Subcutaneous adipose tissue (tissue), 4 donors: Measurements from ENCODE around the gene GATD1. TPM values are rescaled to one million over a fixed set of nuclear protein-coding genes. Genes with fewer than 3 reads are reported as not detected.

Experiments
- CTCF ChIP-seq: fragments of 450-650 bp; IDR thresholded peaks from one replicate; pipeline ENCODE4 v1.5.1; 2016; ENCODE audit warnings: low read depth, mild to moderate bottlenecking, control low read depth, antibody characterized with exemption, moderate library complexity
- total RNA-seq, 4 donors: library from RNA; depleted of rRNA; stranded (reverse); fragments of >200 nt; gene quantifications; one replicate each; pipeline ENCODE4 v1.1.0, GENCODE V29; 2016

GATD1 gene, protein sequence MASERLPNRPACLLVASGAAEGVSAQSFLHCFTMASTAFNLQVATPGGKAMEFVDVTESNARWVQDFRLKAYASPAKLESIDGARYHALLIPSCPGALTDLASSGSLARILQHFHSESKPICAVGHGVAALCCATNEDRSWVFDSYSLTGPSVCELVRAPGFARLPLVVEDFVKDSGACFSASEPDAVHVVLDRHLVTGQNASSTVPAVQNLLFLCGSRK
- total RNA-seq: 10 to 100 TPM in 3 of 4 donors, 1 to 10 TPM in 1; 7.1 to 22.8 (median 14.9) TPM

- no peak for TF ChIP-seq CTCF
Observed at GRCh38 chr11:777288-778255, at the start of gene GATD1. Gene GATD1 (minus strand): TSS chr11:777487. CDS start chr11:777462, 25 bp downstream.

GRCh38 chr11:826836-827145 lies 49.5 kb upstream of the GATD1 start:
- TF ChIP-seq CTCF: no peak

DNA sequence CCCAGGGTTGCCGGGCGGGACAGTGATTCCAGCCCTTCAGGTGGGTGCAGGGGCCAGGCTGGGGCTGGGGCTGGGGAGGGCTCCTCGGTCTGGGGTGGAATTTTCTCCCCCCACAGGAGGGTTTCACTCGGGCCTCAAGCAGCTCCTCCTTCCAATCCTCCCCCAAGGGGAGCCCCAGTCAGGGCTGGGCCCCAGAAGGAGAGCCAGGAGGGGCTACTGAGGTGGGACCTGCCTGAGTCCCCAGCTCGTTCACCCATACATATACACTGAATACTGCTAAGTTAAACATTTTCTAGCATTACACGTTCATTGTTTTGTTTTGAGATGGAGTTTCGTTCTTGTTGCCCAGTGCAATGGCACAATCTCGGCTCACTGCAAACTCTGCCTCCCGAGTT lies 48.9 kb upstream of the GATD1 start:
- TF ChIP-seq CTCF: no peak

DNA sequence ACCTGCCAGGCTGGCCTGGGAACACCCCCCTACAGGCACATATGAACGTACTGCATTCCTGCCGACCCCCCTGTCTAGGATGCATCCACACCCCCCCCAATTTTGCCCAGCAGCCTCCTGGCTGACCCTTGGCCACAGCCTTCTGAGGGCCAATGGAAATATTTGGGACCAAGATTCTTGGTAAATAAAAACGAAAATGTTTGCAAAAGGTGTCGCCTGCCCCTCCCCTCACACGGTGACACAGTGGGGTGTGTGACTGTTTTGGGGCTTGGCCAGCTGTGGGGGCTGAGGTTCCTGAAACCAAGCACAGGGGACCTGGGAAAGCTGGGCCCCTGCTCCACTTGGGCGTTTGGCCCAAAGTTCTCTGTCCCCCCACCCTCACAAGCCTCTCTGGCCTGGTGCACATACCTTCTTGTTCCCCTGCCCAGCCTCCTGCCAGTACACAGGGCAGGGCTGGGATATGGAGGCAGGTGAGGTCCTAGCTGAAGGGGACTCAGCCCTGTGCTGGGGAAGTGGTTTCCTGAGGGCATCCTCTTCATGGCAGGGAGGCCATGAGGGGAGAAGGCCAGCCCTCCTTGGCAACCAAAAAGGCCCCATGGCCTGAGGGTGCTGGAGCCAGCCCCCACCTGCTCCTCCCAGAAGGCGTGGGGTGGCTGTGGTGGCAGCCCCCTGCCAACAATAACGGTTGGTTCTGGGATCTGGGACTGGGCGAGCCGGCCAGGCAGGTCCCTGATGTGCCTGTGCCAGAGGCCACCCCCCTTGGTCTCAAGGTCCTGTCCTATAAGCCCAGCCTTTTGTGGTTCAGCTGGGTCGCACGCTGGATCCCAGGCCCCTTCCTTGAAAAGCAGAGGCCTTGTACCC lies 48.3 kb upstream of the GATD1 start:
- no peak for TF ChIP-seq CTCF

DNA sequence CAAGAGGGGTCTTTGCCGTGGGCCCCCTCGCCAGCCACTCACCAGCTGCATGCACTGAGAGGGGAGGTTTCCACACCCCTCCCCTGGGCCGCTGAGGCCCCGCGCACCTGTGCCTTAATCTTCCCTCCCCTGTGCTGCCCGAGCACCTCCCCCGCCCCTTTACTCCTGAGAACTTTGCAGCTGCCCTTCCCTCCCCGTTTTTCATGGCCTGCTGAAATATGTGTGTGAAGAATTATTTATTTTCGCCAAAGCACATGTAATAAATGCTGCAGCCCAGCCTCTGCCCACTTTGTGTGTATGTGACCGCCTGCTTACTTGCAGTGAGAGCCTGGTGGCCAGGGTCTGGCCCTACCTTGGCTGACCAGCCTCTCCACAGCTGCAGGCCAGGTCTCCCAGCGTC lies 47.7 kb upstream of the GATD1 start:
- no peak for TF ChIP-seq CTCF

GRCh38 chr11:824292-824880 lies 47.1 kb upstream of the GATD1 start:
- no peak for TF ChIP-seq CTCF
